HCT116 (cell line): Measurements from ENCODE around the gene NEDD4L. TPM values are rescaled to one million over a fixed set of nuclear protein-coding genes. Genes with fewer than 3 reads are reported as not detected.

Experiments
- ATAC-seq: fragments of 200-7000 bp; cut with Tn5 transposase; 2 replicates; pipeline ENCODE4 v1.9.1; 2020; ENCODE audit warnings: mild to moderate bottlenecking, moderate library complexity
- BruUV-seq: library from RNA; stranded (reverse); fragments of 400-500 nt; replicated peaks from 2 replicates; lab custom pipeline; 2021; lab: Mats Ljungman, UMichigan
- CTCF ChIA-PET: fragments of 300-600 bp; sonication (Branson Sonifier 250); formaldehyde crosslinking; loops from one replicate; lab custom pipeline; 2021; ENCODE audit warnings: antibody characterized with exemption; lab: Charles Lee
- POLR2A ChIA-PET: fragments of 300-600, 350-600 bp; sonication (Branson Sonifier 250); formaldehyde crosslinking; loops from one replicate; lab custom pipeline; 2021; ENCODE audit warnings: antibody characterized with exemption; lab: Charles Lee
- RAD21 ChIA-PET, 2 experiments: fragments of 300-600 bp; sonication (Branson Sonifier 250); formaldehyde crosslinking; loops; one replicate each; lab custom pipeline; 2023; ENCODE audit warnings: low total read pairs in 2 of 2; ENCODE audit not compliant: uncharacterized antibody in 2 of 2, unreplicated experiment in 2 of 2, low non-redundant PET in 1 of 2; lab: Charles Lee
- DNase-seq: peaks from one replicate; pipeline ENCODE4 v3.0.0-alpha.2; 2010; ENCODE audit warnings: low read depth, low spot score
- H2AFZ ChIP-seq: fragments of 200-600 bp; shearing (Covaris generic), sonication (generic); 2 replicates; pipeline ENCODE4 v1.6.1; 2017; ENCODE audit warnings: low read depth, mixed run types, mixed read lengths, antibody characterized with exemption, low read length; ENCODE audit not compliant: poor library complexity, severe bottlenecking
- H3K27ac ChIP-seq: 2 replicates; pipeline ENCODE4 v1.5.1; 2012; ENCODE audit warnings: low read depth, low read length
- H3K27me3 ChIP-seq: fragments of 200-600 bp; sonication (generic); 2 replicates; pipeline ENCODE4 v1.6.1; 2016; ENCODE audit warnings: mixed run types, low read length, mixed read lengths; ENCODE audit not compliant: insufficient read depth
- H3K36me3 ChIP-seq, 2 experiments: fragments of 200-500 bp in 1 of 2; fragments of 200-600 bp in 1 of 2; sonication (Bioruptor generic) in 1 of 2; sonication (generic) in 1 of 2; 2 replicates each; pipeline versions ENCODE4 v1.5.1 to v1.6.1; 2014 to 2016; ENCODE audit warnings: low read length in 2 of 2, inconsistent platforms in 1 of 2, mixed read lengths in 1 of 2, mixed run types in 1 of 2; ENCODE audit not compliant: insufficient read depth in 2 of 2, control insufficient read depth in 1 of 2
- H3K4me1 ChIP-seq, 2 experiments: fragments of 200-600 bp in 1 of 2; sonication (generic) in 1 of 2; 2 replicates each; pipeline versions ENCODE4 v1.5.1 to v1.6.1; 2012 to 2017; ENCODE audit warnings: low read length in 2 of 2, inconsistent platforms in 1 of 2, mild to moderate bottlenecking in 1 of 2, mixed read lengths in 1 of 2, mixed run types in 1 of 2, moderate library complexity in 1 of 2; ENCODE audit not compliant: insufficient read depth in 2 of 2, control insufficient read depth in 1 of 2
- H3K4me2 ChIP-seq: fragments of 200-600 bp; sonication (generic); 2 replicates; pipeline ENCODE4 v1.6.1; 2017; ENCODE audit warnings: mixed run types, low read length, mixed read lengths
- H3K4me3 ChIP-seq, 2 experiments: fragments of 200-600 bp in 1 of 2; sonication (generic) in 1 of 2; replicated peaks in 1 of 2; 2 replicates each; pipeline ENCODE4 v1.5.1; 2011 to 2016; ENCODE audit warnings: low read length in 2 of 2, control low read depth in 1 of 2, low read depth in 1 of 2, mild to moderate bottlenecking in 1 of 2, mixed read lengths in 1 of 2, mixed run types in 1 of 2
- H3K79me2 ChIP-seq: fragments of 200-600 bp; sonication (generic); 2 replicates; pipeline ENCODE4 v1.6.1; 2017; ENCODE audit warnings: mild to moderate bottlenecking, mixed run types, low read length, moderate library complexity, mixed read lengths; ENCODE audit not compliant: insufficient read depth
- H3K9ac ChIP-seq: fragments of 200-600 bp; sonication (generic); 2 replicates; pipeline ENCODE4 v1.6.1; 2016; ENCODE audit warnings: low read length, mixed read lengths
- H3K9me2 ChIP-seq: fragments of 200-600 bp; sonication (generic), shearing (Covaris generic); 2 replicates; pipeline ENCODE4 v1.6.1; 2017; ENCODE audit warnings: mixed run types, mild to moderate bottlenecking, moderate library complexity; ENCODE audit not compliant: insufficient read depth
- H3K9me3 ChIP-seq, 2 experiments: fragments of 200-500 bp in 1 of 2; fragments of 200-600 bp in 1 of 2; sonication (Bioruptor generic) in 1 of 2; sonication (generic) in 1 of 2; 2 replicates each; pipeline ENCODE4 v1.6.1; 2014 to 2017; ENCODE audit warnings: low read length in 2 of 2, mixed read lengths in 2 of 2, inconsistent platforms in 1 of 2, low read depth in 1 of 2, mild to moderate bottlenecking in 1 of 2, mixed run types in 1 of 2, moderate library complexity in 1 of 2; ENCODE audit not compliant: control insufficient read depth in 1 of 2, insufficient read depth in 1 of 2
- H4K20me1 ChIP-seq: fragments of 200-600 bp; sonication (generic), shearing (Covaris generic); 2 replicates; pipeline ENCODE4 v1.6.1; 2017; ENCODE audit warnings: mixed run types, mild to moderate bottlenecking, moderate library complexity; ENCODE audit not compliant: insufficient read depth
- CBX3 ChIP-seq: IDR thresholded peaks from 2 replicates; pipeline ENCODE4 v1.6.1; 2012; ENCODE audit warnings: low read depth
- CEBPB ChIP-seq: IDR thresholded peaks from 2 replicates; pipeline ENCODE4 v1.6.1; 2012; ENCODE audit warnings: low read depth
- EGR1 ChIP-seq: IDR thresholded peaks from 2 replicates; pipeline ENCODE4 v1.6.1; 2012; ENCODE audit warnings: low read depth
- ELF1 ChIP-seq: IDR thresholded peaks from 2 replicates; pipeline ENCODE4 v1.6.1; 2012; ENCODE audit warnings: low read depth, borderline replicate concordance
- EZH2 ChIP-seq: fragments of 200-600 bp; sonication (generic); IDR thresholded peaks from 2 replicates; pipeline ENCODE4 v1.6.1; 2017; ENCODE audit warnings: antibody characterized with exemption, mixed run types
- POLR2AphosphoS5 ChIP-seq: IDR thresholded peaks from 2 replicates; pipeline ENCODE4 v1.6.1; 2011; ENCODE audit warnings: mild to moderate bottlenecking, low read depth, low read length, moderate library complexity
- RAD21 ChIP-seq: IDR thresholded peaks from 2 replicates; pipeline ENCODE4 v1.6.1; 2012; ENCODE audit warnings: low read depth, mild to moderate bottlenecking
- SIN3A ChIP-seq: IDR thresholded peaks from 2 replicates; pipeline ENCODE4 v1.6.1; 2012; ENCODE audit warnings: low read depth
- TCF7L2 ChIP-seq: IDR thresholded peaks from 2 replicates; pipeline ENCODE4 v1.7.0; 2011; ENCODE audit warnings: borderline replicate concordance, inconsistent platforms; ENCODE audit not compliant: insufficient read depth, insufficient read length; ENCODE audit errors: extremely low read depth
- YY1 ChIP-seq: IDR thresholded peaks from 2 replicates; pipeline ENCODE4 v1.6.1; 2011; ENCODE audit warnings: low read length, low read depth, moderate library complexity, mild to moderate bottlenecking; ENCODE audit not compliant: insufficient replicate concordance; ENCODE audit errors: extremely low read depth
- ZFX ChIP-seq: fragments of 450-650 bp; IDR thresholded peaks from 2 replicates; pipeline ENCODE4 v1.6.1; 2017
- ZNF274 ChIP-seq: fragments of 200-500 bp; sonication (Bioruptor generic); IDR thresholded peaks from 2 replicates; pipeline ENCODE4 v1.6.1; 2014; ENCODE audit warnings: mild to moderate bottlenecking, low read depth, low read length, inconsistent platforms
- intact Hi-C: fragments of 100-400 bp; cut with micrococcal nuclease; formaldehyde crosslinking; loops from 2 replicates; pipeline ENCODE4 v1.10.0; 2022
- total RNA-seq: library from RNA; stranded (reverse); gene quantifications from one replicate; pipeline ENCODE4 v1.2.1, GENCODE V29; 2021; ENCODE audit not compliant: unreplicated experiment
- TF ChIP-seq, protein P1 (sequence below): IDR thresholded peaks from 2 replicates; pipeline ENCODE4 v1.6.1; 2012; ENCODE audit warnings: low read depth
- TF ChIP-seq, protein P2 (sequence below): IDR thresholded peaks from 2 replicates; pipeline ENCODE4 v1.6.1; 2012
- TF ChIP-seq, protein P3 (sequence below), 3 experiments: fragments of 200-600 bp in 1 of 3; sonication (generic) in 1 of 3; IDR thresholded peaks in 2 of 3; conservative IDR thresholded peaks in 1 of 3; 2 replicates each; pipeline ENCODE4 v1.5.1; 2012 to 2017; ENCODE audit warnings: low read depth in 2 of 3, low read length in 2 of 3, antibody characterized with exemption in 1 of 3, borderline replicate concordance in 1 of 3, control low read depth in 1 of 3, mild to moderate bottlenecking in 1 of 3, mixed read lengths in 1 of 3, mixed run types in 1 of 3, moderate library complexity in 1 of 3; ENCODE audit not compliant: insufficient read depth in 1 of 3

The NEDD4L gene
- total RNA-seq, 1 experiment from 2014 or later: 41.5 TPM

- H3K27ac ChIP-seq: no peak overlapping the region
- CTCF ChIA-PET: no interaction called here
- RAD21 ChIA-PET: no interaction called here
- no peaks in the 10 kb centered on the region for H3K9me2 ChIP-seq
- DNase-seq (no peak), ATAC-seq (no peak)
- no peaks in the 10 kb centered on the region for H4K20me1 ChIP-seq
- POLR2A ChIA-PET: no interaction called here
- no peaks in the 10 kb centered on the region for H3K79me2 ChIP-seq
- no peaks in the 10 kb centered on the region for H3K36me3 ChIP-seq
- no peak overlapping the region for H3K4me2 ChIP-seq
- H3K27me3 ChIP-seq: no peaks in the 10 kb centered on the region; the same call in 1 of the 2 replicates
- no peak overlapping the region for H2AFZ ChIP-seq
- H3K9me3 ChIP-seq: no peaks in the 10 kb centered on the region
- peaks cover 0 to 5% of the 10 kb centered on the region in 2 experiments; a peak in 1 of 4 replicates for H3K4me1 ChIP-seq
- intact Hi-C loops: no loop called here
- TF ChIP-seq, protein P1, sequence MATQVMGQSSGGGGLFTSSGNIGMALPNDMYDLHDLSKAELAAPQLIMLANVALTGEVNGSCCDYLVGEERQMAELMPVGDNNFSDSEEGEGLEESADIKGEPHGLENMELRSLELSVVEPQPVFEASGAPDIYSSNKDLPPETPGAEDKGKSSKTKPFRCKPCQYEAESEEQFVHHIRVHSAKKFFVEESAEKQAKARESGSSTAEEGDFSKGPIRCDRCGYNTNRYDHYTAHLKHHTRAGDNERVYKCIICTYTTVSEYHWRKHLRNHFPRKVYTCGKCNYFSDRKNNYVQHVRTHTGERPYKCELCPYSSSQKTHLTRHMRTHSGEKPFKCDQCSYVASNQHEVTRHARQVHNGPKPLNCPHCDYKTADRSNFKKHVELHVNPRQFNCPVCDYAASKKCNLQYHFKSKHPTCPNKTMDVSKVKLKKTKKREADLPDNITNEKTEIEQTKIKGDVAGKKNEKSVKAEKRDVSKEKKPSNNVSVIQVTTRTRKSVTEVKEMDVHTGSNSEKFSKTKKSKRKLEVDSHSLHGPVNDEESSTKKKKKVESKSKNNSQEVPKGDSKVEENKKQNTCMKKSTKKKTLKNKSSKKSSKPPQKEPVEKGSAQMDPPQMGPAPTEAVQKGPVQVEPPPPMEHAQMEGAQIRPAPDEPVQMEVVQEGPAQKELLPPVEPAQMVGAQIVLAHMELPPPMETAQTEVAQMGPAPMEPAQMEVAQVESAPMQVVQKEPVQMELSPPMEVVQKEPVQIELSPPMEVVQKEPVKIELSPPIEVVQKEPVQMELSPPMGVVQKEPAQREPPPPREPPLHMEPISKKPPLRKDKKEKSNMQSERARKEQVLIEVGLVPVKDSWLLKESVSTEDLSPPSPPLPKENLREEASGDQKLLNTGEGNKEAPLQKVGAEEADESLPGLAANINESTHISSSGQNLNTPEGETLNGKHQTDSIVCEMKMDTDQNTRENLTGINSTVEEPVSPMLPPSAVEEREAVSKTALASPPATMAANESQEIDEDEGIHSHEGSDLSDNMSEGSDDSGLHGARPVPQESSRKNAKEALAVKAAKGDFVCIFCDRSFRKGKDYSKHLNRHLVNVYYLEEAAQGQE: no peak
- TF ChIP-seq ZFX (no peak), CBX3 (no peak), EZH2 (no peak), POLR2AphosphoS5 (no peak), EGR1 (no peak), YY1 (no peak), TCF7L2 (no peak), SIN3A (no peak), CEBPB (no peak), ZNF274 (no peak), RAD21 (no peak), ELF1 (no peak)
- TF ChIP-seq, protein P2, sequence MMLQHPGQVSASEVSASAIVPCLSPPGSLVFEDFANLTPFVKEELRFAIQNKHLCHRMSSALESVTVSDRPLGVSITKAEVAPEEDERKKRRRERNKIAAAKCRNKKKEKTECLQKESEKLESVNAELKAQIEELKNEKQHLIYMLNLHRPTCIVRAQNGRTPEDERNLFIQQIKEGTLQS: no peak
- TF ChIP-seq, protein P3, sequence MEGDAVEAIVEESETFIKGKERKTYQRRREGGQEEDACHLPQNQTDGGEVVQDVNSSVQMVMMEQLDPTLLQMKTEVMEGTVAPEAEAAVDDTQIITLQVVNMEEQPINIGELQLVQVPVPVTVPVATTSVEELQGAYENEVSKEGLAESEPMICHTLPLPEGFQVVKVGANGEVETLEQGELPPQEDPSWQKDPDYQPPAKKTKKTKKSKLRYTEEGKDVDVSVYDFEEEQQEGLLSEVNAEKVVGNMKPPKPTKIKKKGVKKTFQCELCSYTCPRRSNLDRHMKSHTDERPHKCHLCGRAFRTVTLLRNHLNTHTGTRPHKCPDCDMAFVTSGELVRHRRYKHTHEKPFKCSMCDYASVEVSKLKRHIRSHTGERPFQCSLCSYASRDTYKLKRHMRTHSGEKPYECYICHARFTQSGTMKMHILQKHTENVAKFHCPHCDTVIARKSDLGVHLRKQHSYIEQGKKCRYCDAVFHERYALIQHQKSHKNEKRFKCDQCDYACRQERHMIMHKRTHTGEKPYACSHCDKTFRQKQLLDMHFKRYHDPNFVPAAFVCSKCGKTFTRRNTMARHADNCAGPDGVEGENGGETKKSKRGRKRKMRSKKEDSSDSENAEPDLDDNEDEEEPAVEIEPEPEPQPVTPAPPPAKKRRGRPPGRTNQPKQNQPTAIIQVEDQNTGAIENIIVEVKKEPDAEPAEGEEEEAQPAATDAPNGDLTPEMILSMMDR (IDR thresholded peaks at IDR 0.05 in 2 of 3, conservative IDR thresholded peaks at IDR 0.05 in 1 of 3; ENCODE audit: borderline replicate concordance in 1 of 3, insufficient read depth in 1 of 3, low read depth in 2 of 3, low read length in 2 of 3): no peak
- H3K4me3 ChIP-seq: no peak overlapping the region
- H3K9ac ChIP-seq: no peak overlapping the region
- BruUV-seq: no TSS peak
Observed at GRCh38 chr18:58412844-58413666, 369.0 kb downstream of the NEDD4L start.
